Measurements from ENCODE around the gene CCSER1. TPM values are rescaled to one million over a fixed set of nuclear protein-coding genes. Genes with fewer than 3 reads are reported as not detected.

CCSER1 gene
- total RNA-seq, 1 donor from 2014 or later: 18.1 TPM

DNA sequence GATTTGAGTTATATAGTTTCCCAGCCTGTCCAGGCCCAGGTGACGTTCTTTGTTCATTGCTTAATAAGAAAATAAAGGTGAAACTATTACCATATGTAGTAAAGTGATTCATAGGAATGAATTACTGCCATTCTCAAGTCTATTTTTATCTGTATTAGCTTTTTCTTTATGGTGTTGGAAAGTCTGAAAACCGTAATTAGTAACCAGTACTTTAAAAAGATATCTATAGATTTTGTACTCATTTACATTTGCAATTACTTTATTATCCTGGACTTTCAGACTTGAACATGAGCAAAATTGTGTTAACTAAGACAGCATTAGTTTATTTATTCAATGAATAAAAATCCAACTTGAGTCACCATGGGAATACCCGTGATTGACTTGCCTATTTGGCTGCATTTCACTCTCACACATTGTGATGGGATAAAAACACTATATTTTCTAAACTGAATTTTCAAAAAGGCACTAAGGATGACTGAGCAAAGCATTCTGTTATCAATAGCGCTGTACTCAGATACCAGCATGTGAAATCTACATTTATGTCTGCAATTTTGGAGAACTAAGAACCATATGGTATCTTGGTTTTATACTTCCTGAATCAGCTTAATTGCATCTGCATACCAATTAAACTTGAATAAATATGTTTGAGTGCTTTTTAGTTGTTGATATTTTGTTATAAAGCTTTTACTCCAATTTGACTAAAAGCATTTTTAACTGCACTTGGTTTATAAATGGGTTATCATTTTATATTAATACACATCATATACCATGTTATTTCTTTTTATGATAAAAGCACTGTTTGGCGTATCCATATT, 154.6 kb downstream of the CCSER1 start:
- peaks cover 13% of the 10 kb centered on the region for H3K4me1 Mint-ChIP-seq (ENCODE audit: unreplicated experiment)
- no peaks in the 10 kb centered on the region for H3K9me3 Mint-ChIP-seq
- no peak overlapping the region for H3K27ac Mint-ChIP-seq
- H3K36me3 Mint-ChIP-seq: no peaks in the 10 kb centered on the region
- TF ChIP-seq, protein P1, sequence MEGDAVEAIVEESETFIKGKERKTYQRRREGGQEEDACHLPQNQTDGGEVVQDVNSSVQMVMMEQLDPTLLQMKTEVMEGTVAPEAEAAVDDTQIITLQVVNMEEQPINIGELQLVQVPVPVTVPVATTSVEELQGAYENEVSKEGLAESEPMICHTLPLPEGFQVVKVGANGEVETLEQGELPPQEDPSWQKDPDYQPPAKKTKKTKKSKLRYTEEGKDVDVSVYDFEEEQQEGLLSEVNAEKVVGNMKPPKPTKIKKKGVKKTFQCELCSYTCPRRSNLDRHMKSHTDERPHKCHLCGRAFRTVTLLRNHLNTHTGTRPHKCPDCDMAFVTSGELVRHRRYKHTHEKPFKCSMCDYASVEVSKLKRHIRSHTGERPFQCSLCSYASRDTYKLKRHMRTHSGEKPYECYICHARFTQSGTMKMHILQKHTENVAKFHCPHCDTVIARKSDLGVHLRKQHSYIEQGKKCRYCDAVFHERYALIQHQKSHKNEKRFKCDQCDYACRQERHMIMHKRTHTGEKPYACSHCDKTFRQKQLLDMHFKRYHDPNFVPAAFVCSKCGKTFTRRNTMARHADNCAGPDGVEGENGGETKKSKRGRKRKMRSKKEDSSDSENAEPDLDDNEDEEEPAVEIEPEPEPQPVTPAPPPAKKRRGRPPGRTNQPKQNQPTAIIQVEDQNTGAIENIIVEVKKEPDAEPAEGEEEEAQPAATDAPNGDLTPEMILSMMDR (conservative IDR thresholded peaks at IDR 0.05): no peak
- no peak for DNase-seq (ENCODE audit: extremely low spot score, unreplicated experiment)
- H3K4me3 Mint-ChIP-seq: no peak overlapping the region
- H3K27me3 Mint-ChIP-seq: no peaks in the 10 kb centered on the region

DNA sequence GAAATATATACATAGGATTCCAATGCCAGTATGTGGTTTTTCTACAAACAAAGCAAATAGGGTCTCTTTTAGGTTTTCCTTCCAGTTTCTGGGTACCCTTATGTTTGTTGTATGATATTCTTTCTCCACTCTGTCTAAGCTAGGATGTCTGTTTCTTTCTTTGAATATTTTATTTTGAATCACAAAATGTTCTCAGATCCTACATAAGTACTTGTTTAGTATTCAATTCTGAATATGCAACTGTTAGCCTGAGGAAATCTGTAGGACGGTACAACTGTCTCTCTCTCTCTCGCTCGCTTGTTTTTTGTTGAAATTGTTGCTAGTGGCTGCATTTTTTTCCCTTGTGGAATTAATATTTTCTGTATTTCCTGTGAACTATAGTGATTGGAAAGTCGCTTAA, 163.2 kb downstream of the CCSER1 start:
- Mint-ChIP-seq H3K4me3 (no peak overlapping the region), H3K4me1 (ENCODE audit: unreplicated experiment) (peaks cover 11% of the 10 kb centered on the region), H3K36me3 (no peaks in the 10 kb centered on the region), H3K9me3 (no peaks in the 10 kb centered on the region), H3K27me3 (no peaks in the 10 kb centered on the region), H3K27ac (no peak overlapping the region)
- TF ChIP-seq, protein P1 (conservative IDR thresholded peaks at IDR 0.05): no peak
- no peak for DNase-seq (ENCODE audit: extremely low spot score, unreplicated experiment)

DNA sequence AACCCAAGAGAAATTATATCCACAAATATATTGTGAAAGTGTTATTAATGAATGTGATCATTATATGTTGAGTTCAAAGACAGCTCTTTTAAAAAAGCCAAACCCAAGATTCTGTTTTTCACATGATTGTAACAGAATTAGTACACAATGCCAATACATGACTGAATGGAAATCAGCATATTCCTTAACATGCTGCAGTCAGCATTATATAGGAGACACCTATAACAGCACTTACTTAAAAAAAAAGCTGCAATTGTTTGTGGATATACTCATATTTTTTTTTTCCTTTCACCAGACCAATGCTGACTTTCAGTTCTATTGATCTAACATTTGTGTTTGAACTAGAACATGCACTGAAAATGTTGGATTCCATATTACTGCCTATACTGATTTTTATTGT, 165.2 kb downstream of the CCSER1 start:
- Mint-ChIP-seq H3K4me3 (no peak overlapping the region), H3K9me3 (no peaks in the 10 kb centered on the region), H3K4me1 (ENCODE audit: unreplicated experiment) (peaks cover 11% of the 10 kb centered on the region), H3K27ac (no peak overlapping the region), H3K27me3 (no peaks in the 10 kb centered on the region), H3K36me3 (no peaks in the 10 kb centered on the region)
- DNase-seq (ENCODE audit: extremely low spot score, unreplicated experiment): no peak
- TF ChIP-seq, protein P1 (conservative IDR thresholded peaks at IDR 0.05): no peak

DNA sequence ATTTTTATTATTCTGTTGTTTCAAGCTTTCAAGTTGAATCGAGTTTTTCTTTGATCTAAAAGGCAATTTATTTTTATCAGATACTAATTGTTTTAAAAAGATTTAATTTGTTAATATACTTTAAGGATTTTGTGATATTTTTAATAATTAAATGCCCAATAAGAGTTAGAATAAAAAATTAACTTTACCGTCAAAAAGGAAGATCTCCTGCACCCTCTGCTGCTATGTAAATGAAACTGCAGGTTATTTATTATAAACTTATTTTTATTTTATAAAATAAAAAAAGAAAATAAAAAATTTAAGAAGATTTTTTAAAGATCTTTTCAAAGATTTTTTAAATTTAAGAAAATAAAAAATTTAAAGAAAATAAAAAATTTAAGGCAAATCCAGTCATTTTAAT, 166.1 kb downstream of the CCSER1 start:
- Mint-ChIP-seq H3K27ac (no peak overlapping the region), H3K4me3 (no peak overlapping the region), H3K36me3 (no peaks in the 10 kb centered on the region), H3K9me3 (no peaks in the 10 kb centered on the region), H3K27me3 (no peaks in the 10 kb centered on the region), H3K4me1 (ENCODE audit: unreplicated experiment) (peaks cover 6% of the 10 kb centered on the region)
- TF ChIP-seq, protein P1 (conservative IDR thresholded peaks at IDR 0.05): peak; percentile 93
- DNase-seq (ENCODE audit: extremely low spot score, unreplicated experiment): no peak

DNA sequence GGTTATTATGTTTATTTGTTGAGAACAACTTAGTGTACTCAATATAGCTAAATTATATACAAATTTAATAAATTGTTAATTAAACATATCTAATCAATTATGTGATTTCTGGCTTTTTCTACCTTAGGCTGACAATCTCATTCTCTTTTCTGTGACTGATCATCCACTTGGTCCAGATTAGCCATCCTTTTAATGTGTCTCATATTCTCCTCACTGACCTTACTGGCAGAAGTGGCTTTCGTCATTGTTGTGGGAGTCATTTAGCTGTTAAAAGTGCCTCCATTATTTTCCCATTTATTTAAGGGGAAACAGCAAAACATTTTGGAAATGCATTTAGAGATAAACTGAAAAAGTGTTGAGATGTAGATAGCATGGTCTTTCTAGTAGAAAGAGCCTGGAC, 172.2 kb downstream of the CCSER1 start:
- TF ChIP-seq, protein P1 (conservative IDR thresholded peaks at IDR 0.05): no peak
- Mint-ChIP-seq H3K27ac (no peak overlapping the region), H3K4me3 (no peak overlapping the region), H3K4me1 (ENCODE audit: unreplicated experiment) (no peaks in the 10 kb centered on the region), H3K9me3 (no peaks in the 10 kb centered on the region), H3K36me3 (no peaks in the 10 kb centered on the region), H3K27me3 (no peaks in the 10 kb centered on the region)
- DNase-seq (ENCODE audit: extremely low spot score, unreplicated experiment): no peak
